Kidney epithelial cell (primary cell): ENCODE data around the gene ARHGEF10L. TPM values are rescaled to one million over a fixed set of nuclear protein-coding genes. Genes with fewer than 3 reads are reported as not detected.

ENCODE experiments used
- DNase-seq: peaks from one replicate; pipeline ENCODE4 v3.0.0-alpha.2; 2010; ENCODE audit warnings: low read depth
- H3K27me3 ChIP-seq: 2 replicates; pipeline ENCODE4 v1.6.0; 2011; ENCODE audit warnings: low read length; ENCODE audit not compliant: control insufficient read depth, insufficient read depth
- H3K36me3 ChIP-seq: 2 replicates; pipeline ENCODE4 v1.5.1; 2011; ENCODE audit warnings: low read length; ENCODE audit not compliant: control insufficient read depth, insufficient read depth
- H3K4me3 ChIP-seq: 2 replicates; pipeline ENCODE4 v1.5.1; 2011; ENCODE audit warnings: low read depth, mild to moderate bottlenecking, control low read depth, low read length
- total RNA-seq: library from RNA; depleted of rRNA; stranded (reverse); fragments of >200 nt; gene quantifications from 2 replicates; pipeline ENCODE4 v1.2.3, GENCODE V29; 2015
- TF ChIP-seq, protein P1 (sequence below): IDR thresholded peaks from 2 replicates; pipeline ENCODE4 v1.5.1; 2011; ENCODE audit warnings: mild to moderate bottlenecking, moderate library complexity, low read length, control low read depth, inconsistent platforms; ENCODE audit not compliant: insufficient read depth, poor library complexity, severe bottlenecking

ARHGEF10L gene
- total RNA-seq, 1 donor from 2014 or later = 23.5 TPM

DNA sequence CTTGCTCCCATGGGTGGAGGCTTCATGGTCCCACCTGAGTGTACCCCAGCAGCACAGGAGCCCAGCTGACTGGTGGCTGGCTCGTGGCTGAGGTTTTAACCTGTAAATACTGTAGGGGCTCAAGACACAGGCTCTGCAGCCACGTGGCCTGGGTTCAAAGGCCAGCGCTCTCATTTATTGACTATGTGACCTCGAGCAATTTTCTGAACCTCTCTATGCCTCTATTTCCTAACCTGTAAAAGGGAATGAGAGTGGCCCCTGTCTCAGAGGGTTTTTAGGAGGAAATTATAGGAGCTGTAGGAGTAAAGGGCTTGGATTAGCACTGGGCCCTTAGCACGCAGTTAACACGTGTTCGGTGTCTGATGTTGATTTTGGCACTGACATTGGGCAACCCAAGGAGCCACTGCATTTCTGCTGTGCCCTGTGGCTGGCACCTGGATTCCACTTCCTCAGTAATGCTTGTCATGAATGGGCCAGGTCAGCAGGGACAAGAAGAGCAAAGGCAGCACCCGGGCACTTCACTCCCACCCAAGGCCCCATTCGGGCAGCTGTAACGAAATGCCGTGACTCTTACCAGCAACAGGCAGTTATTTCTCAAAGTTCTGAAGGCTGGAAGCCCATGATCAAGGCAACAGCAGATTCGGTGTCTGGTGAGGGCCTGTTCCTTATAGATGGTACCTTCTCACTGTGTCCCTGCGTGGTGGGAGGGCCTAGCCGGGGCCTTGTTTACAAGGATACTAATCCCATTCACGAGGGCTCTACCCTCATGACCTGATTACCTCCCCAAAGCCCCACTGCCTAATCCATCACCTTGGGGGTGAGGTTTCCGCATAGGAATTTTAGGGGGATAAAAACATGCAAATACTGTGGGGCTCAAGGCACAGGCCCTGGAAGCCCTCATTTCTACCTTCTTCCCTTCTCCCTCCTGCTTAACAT is 25.2 kb downstream of the ARHGEF10L start:
- TF ChIP-seq, protein P1, sequence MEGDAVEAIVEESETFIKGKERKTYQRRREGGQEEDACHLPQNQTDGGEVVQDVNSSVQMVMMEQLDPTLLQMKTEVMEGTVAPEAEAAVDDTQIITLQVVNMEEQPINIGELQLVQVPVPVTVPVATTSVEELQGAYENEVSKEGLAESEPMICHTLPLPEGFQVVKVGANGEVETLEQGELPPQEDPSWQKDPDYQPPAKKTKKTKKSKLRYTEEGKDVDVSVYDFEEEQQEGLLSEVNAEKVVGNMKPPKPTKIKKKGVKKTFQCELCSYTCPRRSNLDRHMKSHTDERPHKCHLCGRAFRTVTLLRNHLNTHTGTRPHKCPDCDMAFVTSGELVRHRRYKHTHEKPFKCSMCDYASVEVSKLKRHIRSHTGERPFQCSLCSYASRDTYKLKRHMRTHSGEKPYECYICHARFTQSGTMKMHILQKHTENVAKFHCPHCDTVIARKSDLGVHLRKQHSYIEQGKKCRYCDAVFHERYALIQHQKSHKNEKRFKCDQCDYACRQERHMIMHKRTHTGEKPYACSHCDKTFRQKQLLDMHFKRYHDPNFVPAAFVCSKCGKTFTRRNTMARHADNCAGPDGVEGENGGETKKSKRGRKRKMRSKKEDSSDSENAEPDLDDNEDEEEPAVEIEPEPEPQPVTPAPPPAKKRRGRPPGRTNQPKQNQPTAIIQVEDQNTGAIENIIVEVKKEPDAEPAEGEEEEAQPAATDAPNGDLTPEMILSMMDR = no peak
- Histone ChIP-seq H3K4me3 (no peak overlapping the region), H3K36me3 (no peaks in the 10 kb centered on the region), H3K27me3 (no peaks in the 10 kb centered on the region)
- no peak for DNase-seq

DNA sequence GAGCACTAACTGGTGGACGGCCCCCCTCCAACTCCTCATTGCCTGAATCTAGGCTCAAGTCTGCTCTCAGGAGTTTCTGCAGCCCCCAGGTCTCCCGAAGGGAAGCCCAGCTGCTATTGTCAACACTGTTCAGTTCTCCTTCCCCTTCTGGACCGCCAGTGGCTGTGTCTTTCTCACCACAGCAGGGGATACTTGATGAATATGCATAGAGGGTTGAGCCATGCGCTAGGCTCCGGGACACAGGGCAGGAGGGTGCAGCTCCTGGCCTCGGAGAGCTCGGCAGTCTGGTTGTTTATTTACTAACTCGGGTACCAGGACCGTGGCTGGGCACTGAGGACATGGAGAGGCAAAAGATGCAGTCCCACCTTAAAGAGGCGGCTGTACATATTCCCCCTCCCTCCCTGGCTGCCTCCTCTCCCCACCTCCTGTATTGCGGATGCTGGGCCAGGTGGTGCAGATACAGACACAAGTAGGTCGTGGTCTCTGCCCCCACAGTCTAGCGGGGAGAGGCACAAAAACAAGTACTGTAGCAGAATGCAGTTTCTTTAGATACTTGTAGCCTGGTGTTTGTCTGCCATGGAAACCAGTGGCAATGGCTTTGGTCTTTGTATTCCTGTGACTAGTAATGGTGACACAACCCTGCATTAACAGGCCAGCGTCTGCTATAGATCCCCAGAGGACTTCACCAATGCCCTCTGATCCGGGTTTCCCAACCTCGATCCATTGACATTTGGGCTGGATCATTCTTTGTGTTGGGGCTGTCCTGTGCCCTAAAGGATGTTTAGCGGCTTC is 26.2 kb downstream of the ARHGEF10L start:
- Histone ChIP-seq H3K36me3 (no peaks in the 10 kb centered on the region), H3K4me3 (no peak overlapping the region), H3K27me3 (no peaks in the 10 kb centered on the region)
- TF ChIP-seq, protein P1 = no peak
- no peak for DNase-seq

DNA sequence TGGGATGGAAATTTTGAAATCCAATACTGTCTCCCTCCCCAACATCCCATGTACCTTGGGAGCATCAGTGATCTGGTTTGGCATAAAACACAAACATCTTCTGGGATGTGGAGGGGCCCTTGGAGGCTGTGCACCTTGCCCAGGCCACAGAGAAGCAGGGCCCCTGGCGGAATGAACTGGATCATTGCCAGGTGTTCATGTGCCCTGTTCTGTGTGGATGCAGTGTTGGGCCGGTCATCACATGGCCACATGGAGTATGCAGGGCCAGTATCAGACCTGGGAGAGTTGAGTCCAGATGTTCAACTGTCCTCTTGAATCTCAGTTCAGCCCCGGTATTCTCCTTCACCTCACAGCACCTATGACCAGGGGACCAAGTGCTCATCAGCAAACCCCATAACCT is 26.9 kb downstream of the ARHGEF10L start:
- no peaks in the 10 kb centered on the region for H3K36me3 ChIP-seq
- no peaks in the 10 kb centered on the region for H3K27me3 ChIP-seq
- DNase-seq = no peak
- TF ChIP-seq, protein P1 = no peak
- H3K4me3 ChIP-seq = no peak overlapping the region

DNA sequence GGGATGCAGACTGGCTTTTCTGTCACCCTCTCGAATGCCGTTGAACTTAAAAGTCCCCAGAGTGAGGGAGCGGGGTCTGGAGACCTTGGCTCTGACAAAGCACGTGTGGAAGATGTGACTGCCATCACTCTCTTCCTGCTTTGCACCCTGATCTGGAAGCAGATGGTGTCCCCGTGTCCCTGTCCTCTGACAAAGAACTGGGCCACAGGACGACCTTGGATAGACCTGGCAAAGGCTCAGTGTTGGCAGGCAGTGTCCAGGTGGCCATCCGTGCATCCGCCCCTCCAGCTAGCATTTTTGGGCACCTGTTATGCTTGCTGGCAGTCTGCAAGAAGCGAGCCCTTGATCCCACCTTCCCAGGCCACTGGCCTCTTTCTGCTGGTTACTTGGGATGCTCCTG is 27.4 kb downstream of the ARHGEF10L start:
- Histone ChIP-seq H3K36me3 (no peaks in the 10 kb centered on the region), H3K27me3 (no peaks in the 10 kb centered on the region), H3K4me3 (no peak overlapping the region)
- TF ChIP-seq, protein P1 = no peak
- DNase-seq = no peak

DNA sequence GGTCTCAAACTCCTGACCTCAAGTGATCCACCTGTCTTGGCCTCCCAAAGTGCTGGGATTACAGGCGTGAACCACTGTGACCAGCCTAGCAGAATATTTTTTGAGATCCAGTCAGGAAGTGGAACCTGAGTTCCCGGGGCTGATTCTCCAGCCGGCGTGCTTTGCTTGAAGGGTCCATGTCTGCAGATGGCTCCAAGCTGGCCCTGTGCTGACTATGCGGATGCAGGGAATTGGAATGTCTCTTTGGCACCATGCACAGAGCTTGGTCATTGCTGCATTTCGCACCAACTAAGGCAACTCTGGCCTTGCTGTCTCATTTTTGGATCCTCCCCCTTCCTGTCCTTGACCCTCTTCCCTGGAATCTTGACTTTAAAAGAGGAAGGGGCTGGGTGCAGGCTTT is 28.1 kb downstream of the ARHGEF10L start:
- TF ChIP-seq, protein P1 = no peak
- DNase-seq = no peak

More for the DNA sequence above, 28.1 kb downstream of the ARHGEF10L start:
- H3K36me3 ChIP-seq = no peaks in the 10 kb centered on the region
- no peaks in the 10 kb centered on the region for H3K27me3 ChIP-seq
- no peak overlapping the region for H3K4me3 ChIP-seq
